ENCODE results near the gene BTN1A1. TPM values are rescaled to one million over a fixed set of nuclear protein-coding genes. Genes with fewer than 3 reads are reported as not detected.
A peak's percentile ranks its signal among the peaks of the same experiment; 100 is the strongest.

The BTN1A1 gene
- total and polyA plus RNA-seq, 4 donors = 0.06 to 0.26 (median 0.06) TPM; not detected in 1

GRCh38 chr6:26470643-26471042 lies 29.5 kb upstream of the BTN1A1 start:
- Histone ChIP-seq H3K36me3 (ENCODE audit: control insufficient read depth in 4 of 4, insufficient read depth in 4 of 4, low read length in 4 of 4) (peaks cover 12 to 27% (median 18%) of the 10 kb centered on the region in 4 donors), H3K9ac (ENCODE audit: insufficient read depth in 1 of 2, low read length in 2 of 2) (no peak overlapping the region), H3K4me1 (ENCODE audit: control insufficient read depth in 5 of 5, insufficient read depth in 5 of 5, low read length in 5 of 5) (peaks cover 0 to 10% (median 3%) of the 10 kb centered on the region in 5 donors), H3K9me3 (ENCODE audit: control insufficient read depth in 4 of 4, insufficient read depth in 3 of 4, low read length in 3 of 4) (no peaks in the 10 kb centered on the region), H3K4me3 (no peak overlapping the region), H3K27me3 (ENCODE audit: control insufficient read depth in 3 of 3, insufficient read depth in 3 of 3, low read length in 2 of 3) (no peaks in the 10 kb centered on the region), H3K27ac (ENCODE audit: low read depth in 1 of 2, low read length in 1 of 2) (no peak overlapping the region)
- WGBS, 2 donors = 90 to 96% methylated on average over 4 of the region's 4 CpGs
- TF ChIP-seq, protein P1, sequence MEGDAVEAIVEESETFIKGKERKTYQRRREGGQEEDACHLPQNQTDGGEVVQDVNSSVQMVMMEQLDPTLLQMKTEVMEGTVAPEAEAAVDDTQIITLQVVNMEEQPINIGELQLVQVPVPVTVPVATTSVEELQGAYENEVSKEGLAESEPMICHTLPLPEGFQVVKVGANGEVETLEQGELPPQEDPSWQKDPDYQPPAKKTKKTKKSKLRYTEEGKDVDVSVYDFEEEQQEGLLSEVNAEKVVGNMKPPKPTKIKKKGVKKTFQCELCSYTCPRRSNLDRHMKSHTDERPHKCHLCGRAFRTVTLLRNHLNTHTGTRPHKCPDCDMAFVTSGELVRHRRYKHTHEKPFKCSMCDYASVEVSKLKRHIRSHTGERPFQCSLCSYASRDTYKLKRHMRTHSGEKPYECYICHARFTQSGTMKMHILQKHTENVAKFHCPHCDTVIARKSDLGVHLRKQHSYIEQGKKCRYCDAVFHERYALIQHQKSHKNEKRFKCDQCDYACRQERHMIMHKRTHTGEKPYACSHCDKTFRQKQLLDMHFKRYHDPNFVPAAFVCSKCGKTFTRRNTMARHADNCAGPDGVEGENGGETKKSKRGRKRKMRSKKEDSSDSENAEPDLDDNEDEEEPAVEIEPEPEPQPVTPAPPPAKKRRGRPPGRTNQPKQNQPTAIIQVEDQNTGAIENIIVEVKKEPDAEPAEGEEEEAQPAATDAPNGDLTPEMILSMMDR (IDR thresholded peaks at IDR 0.05; ENCODE audit: control extremely low read depth, extremely low read depth) = no peak
- ATAC-seq (ENCODE audit: insufficient read depth, low FRiP score) (no peak), DNase-seq (no peak)

DNA sequence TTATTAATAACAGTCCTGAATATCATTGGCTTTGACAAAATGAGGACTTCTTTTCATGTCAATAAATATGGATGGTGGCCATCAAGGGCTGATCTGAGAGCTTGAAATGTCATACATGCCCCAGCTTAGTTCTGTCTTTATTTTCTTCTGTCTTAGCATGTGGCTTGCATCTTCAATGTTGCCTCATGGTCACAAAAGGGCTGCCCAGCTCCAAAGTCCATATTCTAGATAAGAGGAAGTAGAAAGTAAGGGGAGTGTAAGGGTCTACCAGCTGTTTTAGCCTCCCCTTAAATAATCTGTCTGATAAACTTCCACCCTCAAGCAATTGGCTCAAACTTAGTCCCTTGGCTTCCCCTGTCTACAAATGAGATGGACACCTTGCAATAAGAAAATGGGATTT lies 28.1 kb upstream of the BTN1A1 start:
- Histone ChIP-seq H3K27ac (ENCODE audit: low read depth in 1 of 2, low read length in 1 of 2) (no peak overlapping the region), H3K27me3 (ENCODE audit: control insufficient read depth in 3 of 3, insufficient read depth in 3 of 3, low read length in 2 of 3) (no peaks in the 10 kb centered on the region), H3K4me3 (no peak overlapping the region), H3K9ac (ENCODE audit: insufficient read depth in 1 of 2, low read length in 2 of 2) (no peak overlapping the region), H3K4me1 (ENCODE audit: control insufficient read depth in 5 of 5, insufficient read depth in 5 of 5, low read length in 5 of 5) (peaks cover 0 to 10% (median 3%) of the 10 kb centered on the region in 5 donors), H3K9me3 (ENCODE audit: control insufficient read depth in 4 of 4, insufficient read depth in 3 of 4, low read length in 3 of 4) (no peaks in the 10 kb centered on the region), H3K36me3 (ENCODE audit: control insufficient read depth in 4 of 4, insufficient read depth in 4 of 4, low read length in 4 of 4) (peaks cover 4 to 17% (median 7%) of the 10 kb centered on the region in 4 donors)
- TF ChIP-seq, protein P1 (IDR thresholded peaks at IDR 0.05; ENCODE audit: control extremely low read depth, extremely low read depth) = no peak
- ATAC-seq (ENCODE audit: insufficient read depth, low FRiP score) (no peak), DNase-seq (peak in 1 of 3 donors; percentile 8)

GRCh38 chr6:26472549-26473290 lies 27.4 kb upstream of the BTN1A1 start:
- WGBS, 2 donors = 97% methylated on average over 4 of the region's 4 CpGs
- DNase-seq (peak in 1 of 3 donors; percentile 11), ATAC-seq (ENCODE audit: insufficient read depth, low FRiP score) (no peak)
- Histone ChIP-seq H3K27me3 (ENCODE audit: control insufficient read depth in 3 of 3, insufficient read depth in 3 of 3, low read length in 2 of 3) (no peaks in the 10 kb centered on the region), H3K36me3 (ENCODE audit: control insufficient read depth in 4 of 4, insufficient read depth in 4 of 4, low read length in 4 of 4) (peaks cover 3 to 14% (median 6%) of the 10 kb centered on the region in 4 donors), H3K4me1 (ENCODE audit: control insufficient read depth in 5 of 5, insufficient read depth in 5 of 5, low read length in 5 of 5) (peaks cover 0 to 17% (median 4%) of the 10 kb centered on the region in 5 donors), H3K9ac (ENCODE audit: insufficient read depth in 1 of 2, low read length in 2 of 2) (no peak overlapping the region), H3K9me3 (ENCODE audit: control insufficient read depth in 4 of 4, insufficient read depth in 3 of 4, low read length in 3 of 4) (no peaks in the 10 kb centered on the region), H3K4me3 (no peak overlapping the region), H3K27ac (ENCODE audit: low read depth in 1 of 2, low read length in 1 of 2) (no peak overlapping the region)
- TF ChIP-seq, protein P1 (IDR thresholded peaks at IDR 0.05; ENCODE audit: control extremely low read depth, extremely low read depth) = no peak

Measured in lung (tissue), 12 donors.